Activated CD4-positive, CD25-positive, alpha-beta regulatory T cell treated with anti-CD3 and anti-CD28 coated beads, Interleukin-2, amount 50 U/mL, for 24 hours (primary cell): Measurements from ENCODE around the gene GIMAP8.
"Not testable (repeated sequence)": the region's sequence is repeated elsewhere in the genome, so short reads cannot be mapped to it uniquely, and the experiment has no call there.

Source experiments
- ATAC-seq, 2 donors: fragments of 150-1000 bp; cut with Tn5 transposase; one replicate each; pipeline ENCODE4 v1.10.0; 2021; ENCODE audit warnings: mild to moderate bottlenecking in 1 of 2, moderate library complexity in 1 of 2

GIMAP8 gene

GRCh38 chr7:150466477-150466876 lies 16.0 kb downstream of the GIMAP8 start:
- no peak for ATAC-seq

- ATAC-seq = peak in 1 of 2 donors; percentile 67
Observed at GRCh38 chr7:150468241-150468640, 17.8 kb downstream of the GIMAP8 start.

GRCh38 chr7:150471886-150472285 lies 21.5 kb downstream of the GIMAP8 start:
- no peak for ATAC-seq

- ATAC-seq = no peak
Observed at GRCh38 chr7:150473902-150474301, 23.5 kb downstream of the GIMAP8 start.

- ATAC-seq = peak; percentile 42 to 68
Observed at GRCh38 chr7:150476285-150476684, 25.9 kb downstream of the GIMAP8 start.

GRCh38 chr7:150476819-150477631 lies 26.6 kb downstream of the GIMAP8 start:
- ATAC-seq = no peak

GRCh38 chr7:150479023-150479716 lies 28.7 kb downstream of the GIMAP8 start:
- ATAC-seq = peak; percentile 78 to 80

- peak; percentile 47 to 53 for ATAC-seq
Observed at GRCh38 chr7:150481186-150481920, 30.9 kb downstream of the GIMAP8 start.

GRCh38 chr7:150481922-150482321 lies 31.5 kb downstream of the GIMAP8 start:
- no peak for ATAC-seq

GRCh38 chr7:150483514-150483913 lies 33.1 kb downstream of the GIMAP8 start:
- ATAC-seq = not testable (repeated sequence)

- ATAC-seq = not testable (repeated sequence)
Observed at GRCh38 chr7:150484071-150484470, 33.6 kb downstream of the GIMAP8 start.

- peak; percentile 60 to 81 for ATAC-seq
Observed at GRCh38 chr7:150487625-150488024, 37.2 kb downstream of the GIMAP8 start.

- ATAC-seq = no peak
Observed at GRCh38 chr7:150489782-150490181, 39.4 kb downstream of the GIMAP8 start.

GRCh38 chr7:150493442-150493841 lies 43.0 kb downstream of the GIMAP8 start:
- not testable (repeated sequence) for ATAC-seq

GRCh38 chr7:150502519-150502918 lies 52.1 kb downstream of the GIMAP8 start:
- peak; percentile 43 to 58 for ATAC-seq

- no peak for ATAC-seq
Observed at GRCh38 chr7:150503155-150503554, 52.7 kb downstream of the GIMAP8 start.

- ATAC-seq = peak; percentile 60 to 74
Observed at GRCh38 chr7:150503581-150503980, 53.2 kb downstream of the GIMAP8 start.

- ATAC-seq = peak; percentile 76 to 81
Observed at GRCh38 chr7:150507947-150508602, 57.6 kb downstream of the GIMAP8 start.

GRCh38 chr7:150511048-150511447 lies 60.6 kb downstream of the GIMAP8 start:
- no peak for ATAC-seq

GRCh38 chr7:150513758-150514157 lies 63.3 kb downstream of the GIMAP8 start:
- no peak for ATAC-seq

GRCh38 chr7:150514748-150515222 lies 64.4 kb downstream of the GIMAP8 start, which contains the start of gene GIMAP7:
Gene GIMAP7, plus strand, starts transcription at chr7:150514872. Its CDS starts 5,103 bp downstream, at chr7:150519975.
- peak; percentile 65 to 76 for ATAC-seq
